Testis (tissue), 3 donors: Measurements from ENCODE around the gene NTM. TPM values are rescaled to one million over a fixed set of nuclear protein-coding genes. Genes with fewer than 3 reads are reported as not detected.

Experiments
- DNase-seq: peaks from one replicate; pipeline ENCODE4 v3.0.0-alpha.2; 2019
- H3K27ac ChIP-seq, 2 donors: fragments of 200-600 bp; sonication (generic); one replicate each; pipeline ENCODE4 v1.5.1; 2019
- H3K27me3 ChIP-seq: fragments of 200-600 bp; sonication (generic); one replicate; pipeline ENCODE4 v1.5.1; 2019
- H3K36me3 ChIP-seq: fragments of 200-600 bp; sonication (generic); one replicate; pipeline ENCODE4 v1.5.1; 2017; ENCODE audit warnings: low read depth; ENCODE audit errors: missing control alignments
- H3K4me1 ChIP-seq: fragments of 200-600 bp; sonication (generic); one replicate; pipeline ENCODE4 v1.5.1; 2019
- H3K4me3 ChIP-seq, 2 donors: fragments of 200-600 bp; sonication (generic); one replicate each; pipeline ENCODE4 v1.5.1; 2017 to 2019
- H3K9me3 ChIP-seq: fragments of 200-600 bp; sonication (generic); one replicate; pipeline ENCODE4 v1.5.1; 2017
- CTCF ChIP-seq, 3 experiments: fragments of 450-650 bp in 2 of 3; fragments of 200-600 bp in 1 of 3; sonication (generic) in 1 of 3; IDR thresholded peaks; one replicate each; pipeline ENCODE4 v1.5.1; 2016 to 2019; ENCODE audit warnings: antibody characterized with exemption in 3 of 3, mild to moderate bottlenecking in 2 of 3, moderate library complexity in 1 of 3
- POLR2A ChIP-seq: fragments of 450-650 bp; IDR thresholded peaks from one replicate; pipeline ENCODE4 v1.6.1; 2017; ENCODE audit warnings: antibody characterized with exemption, mild to moderate bottlenecking, moderate library complexity
- WGBS, 2 donors: methylation state at CpG; one replicate each; pipeline ENCODE4 v1.1.5; 2018; 5-methylcytosine and 5-hydroxymethylcytosine counted together
- intact Hi-C: fragments of 100-400 bp; cut with DNase I; formaldehyde crosslinking; loops from one replicate; pipeline ENCODE4 v1.15.1; 2023; ENCODE audit warnings: low total_unique reads
- polyA plus RNA-seq: library from polyadenylated mRNA; stranded (reverse); fragments of 350-450 nt; fragmentation: Illumina TruSeq; extraction: RNeasy Lipid Tissue Mini Kit (QIAGEN cat#74804); gene quantifications from one replicate; pipeline ENCODE4 v1.2.3, GENCODE V29; 2014; ENCODE audit warnings: low read depth, low replicate concordance; ENCODE audit not compliant: insufficient read depth
- total RNA-seq, 2 donors: library from RNA; depleted of rRNA; stranded (reverse); fragments of >200 nt; gene quantifications; one replicate each; pipeline ENCODE4 v1.2.3, GENCODE V29; 2016

Gene NTM
- total and polyA plus RNA-seq, 3 donors from 2014 or later, result 1.7 to 4.5 (median 1.8) TPM

DNA sequence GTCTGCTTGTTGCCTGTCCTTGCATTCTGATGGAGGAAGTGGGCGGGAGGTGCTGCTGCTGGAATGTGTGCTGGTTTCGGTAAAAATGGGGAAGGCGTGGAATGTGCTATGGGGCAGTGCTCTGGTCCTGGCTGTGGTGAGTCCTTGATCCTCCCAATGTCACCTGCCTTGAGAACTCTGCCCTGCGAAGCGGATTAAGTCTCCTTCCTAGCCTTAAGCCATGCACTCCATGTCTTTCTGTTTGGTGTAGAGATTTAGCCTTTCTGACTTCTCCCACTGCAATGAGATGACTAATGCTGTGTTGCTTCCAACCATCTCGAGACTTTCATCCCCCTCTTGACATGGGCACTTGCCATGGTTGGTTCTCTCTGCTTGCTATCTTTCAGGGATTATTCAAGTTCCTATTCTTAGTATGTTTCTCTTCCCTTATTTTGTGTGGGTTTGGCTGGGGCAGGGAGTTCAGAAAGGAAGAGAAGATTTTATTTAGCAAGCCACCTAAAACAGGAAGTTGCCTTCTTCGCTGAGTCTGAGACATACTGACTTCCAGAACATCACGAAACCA is 687.9 kb downstream of the NTM start:
- Histone ChIP-seq H3K4me3 (no peak overlapping the region), H3K27ac (no peak overlapping the region), H3K27me3 (no peaks in the 10 kb centered on the region), H3K36me3 (no peaks in the 10 kb centered on the region), H3K9me3 (no peaks in the 10 kb centered on the region), H3K4me1 (no peaks in the 10 kb centered on the region)
- DNase-seq, result no peak
- TF ChIP-seq POLR2A (no peak), CTCF (IDR thresholded peaks at IDR 0.05) (no peak)
- intact Hi-C loops, result no loop called here
- 76 to 86% methylated on average over 8 of the region's 8 CpGs for WGBS, 2 donors

GRCh38 chr11:132060567-132060966 is 690.2 kb downstream of the NTM start:
- WGBS, 2 donors, result 88 to 94% methylated on average over 2 of the region's 2 CpGs
- DNase-seq, result no peak

GRCh38 chr11:132062031-132062430 is 691.6 kb downstream of the NTM start:
- Histone ChIP-seq H3K4me3 (no peak overlapping the region), H3K9me3 (no peaks in the 10 kb centered on the region), H3K4me1 (no peaks in the 10 kb centered on the region), H3K27me3 (no peaks in the 10 kb centered on the region), H3K36me3 (no peaks in the 10 kb centered on the region), H3K27ac (no peak overlapping the region)
- no peak for TF ChIP-seq CTCF (IDR thresholded peaks at IDR 0.05)
- TF ChIP-seq POLR2A, result no peak
- WGBS, 2 donors, result 96 to 100% methylated on average over 1 of the region's 1 CpG
- intact Hi-C loops, result no loop called here
- no peak for DNase-seq

More at GRCh38 chr11:132060567-132060966, 690.2 kb downstream of the NTM start:
- no peaks in the 10 kb centered on the region for H3K36me3 ChIP-seq
- no peak overlapping the region for H3K4me3 ChIP-seq
- TF ChIP-seq CTCF (IDR thresholded peaks at IDR 0.05) (no peak), POLR2A (no peak)
- H3K4me1 ChIP-seq, result no peaks in the 10 kb centered on the region
- no peaks in the 10 kb centered on the region for H3K9me3 ChIP-seq
- H3K27me3 ChIP-seq, result no peaks in the 10 kb centered on the region
- intact Hi-C loops, result no loop called here
- no peak overlapping the region for H3K27ac ChIP-seq

- Histone ChIP-seq H3K9me3 (no peaks in the 10 kb centered on the region), H3K4me3 (no peak overlapping the region), H3K4me1 (no peaks in the 10 kb centered on the region), H3K36me3 (no peaks in the 10 kb centered on the region), H3K27ac (no peak overlapping the region), H3K27me3 (no peaks in the 10 kb centered on the region)
- 74 to 79% methylated on average over 2 of the region's 2 CpGs for WGBS, 2 donors
- TF ChIP-seq POLR2A (no peak), CTCF (IDR thresholded peaks at IDR 0.05) (no peak)
- DNase-seq, result no peak
- intact Hi-C loops, result no loop called here
These were observed 692.1 kb downstream of the NTM start for GRCh38 chr11:132062541-132062940.

- TF ChIP-seq CTCF (IDR thresholded peaks at IDR 0.05) (no peak), POLR2A (no peak)
- H3K27me3 ChIP-seq, result no peaks in the 10 kb centered on the region
- peak; percentile 26 for DNase-seq
- H3K27ac ChIP-seq, result no peak overlapping the region
- WGBS, 2 donors, result 33 to 54% methylated on average over 4 of the region's 4 CpGs
- H3K36me3 ChIP-seq, result no peaks in the 10 kb centered on the region
- intact Hi-C loops, result no loop called here
- H3K4me3 ChIP-seq, result no peak overlapping the region
- no peaks in the 10 kb centered on the region for H3K9me3 ChIP-seq
- no peaks in the 10 kb centered on the region for H3K4me1 ChIP-seq
These were observed 694.7 kb downstream of the NTM start for GRCh38 chr11:132064987-132065620.
